SK-N-SH treated with all-trans-retinoic acid at 6 μM for 48 hours (cell line): ENCODE results near the gene SLC6A6.
"Not testable (repeated sequence)": the region's sequence is repeated elsewhere in the genome, so short reads cannot be mapped to it uniquely, and the experiment has no call there.

Experiments used
- BACH2 ChIP-seq: fragments of 250-450 bp; sonication (Bioruptor Pico); IDR thresholded peaks from 2 replicates; pipeline ENCODE4 v1.9.0; 2021; ENCODE audit warnings: mild to moderate bottlenecking, borderline replicate concordance
- CSDC2 ChIP-seq: fragments of 250-450 bp; sonication (Bioruptor Pico); IDR thresholded peaks from 2 replicates; pipeline ENCODE4 v1.5.0; 2020; ENCODE audit warnings: mild to moderate bottlenecking, moderate library complexity
- PATZ1 ChIP-seq: fragments of 250-450 bp; sonication (Bioruptor Pico); IDR thresholded peaks from 2 replicates; pipeline ENCODE4 v1.8.0; 2020; ENCODE audit warnings: mild to moderate bottlenecking, moderate library complexity, borderline replicate concordance
- PPARA ChIP-seq: fragments of 250-450 bp; sonication (Bioruptor Pico); IDR thresholded peaks from 2 replicates; pipeline ENCODE4 v1.5.0; 2020; ENCODE audit warnings: mild to moderate bottlenecking, borderline replicate concordance
- TSHZ2 ChIP-seq: fragments of 250-450 bp; sonication (Bioruptor Pico); IDR thresholded peaks from 2 replicates; pipeline ENCODE4 v1.5.0; 2020; ENCODE audit warnings: mild to moderate bottlenecking, moderate library complexity
- ZNF70 ChIP-seq: fragments of 450-650 bp; formaldehyde crosslinking; IDR thresholded peaks from 2 replicates; pipeline ENCODE4 v1.5.0; 2020; ENCODE audit warnings: mild to moderate bottlenecking, moderate library complexity
- ZNF8 ChIP-seq: fragments of 450-650 bp; formaldehyde crosslinking; IDR thresholded peaks from 2 replicates; pipeline ENCODE4 v1.5.0; 2020; ENCODE audit warnings: mild to moderate bottlenecking, moderate library complexity

DNA sequence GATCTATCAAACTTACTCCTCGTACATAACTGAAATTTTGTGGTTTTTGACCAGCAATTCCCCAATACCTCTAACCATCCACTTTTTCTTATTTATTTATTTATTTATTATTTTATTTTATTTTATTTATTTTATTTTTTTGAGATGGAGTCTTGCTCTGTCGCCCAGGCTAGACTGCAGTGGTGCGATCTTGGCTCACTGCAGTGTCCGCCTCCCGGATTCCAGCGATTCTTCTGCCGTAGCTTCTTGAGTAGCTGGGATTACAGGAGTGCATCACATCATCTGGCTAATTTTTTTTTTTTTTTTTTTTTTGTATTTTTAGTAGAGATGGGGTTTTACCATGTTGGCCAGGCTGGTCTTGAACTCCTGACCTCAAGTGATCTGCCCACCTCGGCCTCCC, 35.3 kb downstream of the SLC6A6 start:
- TF ChIP-seq BACH2 (CRISPR knock-in tag); CSDC2 (CRISPR knock-in tag); ZNF70 (CRISPR knock-in tag); ZNF8; PPARA (CRISPR knock-in tag); PATZ1; TSHZ2 (CRISPR knock-in tag): not testable (repeated sequence)
